IMR-90 (cell line): Measurements from ENCODE around the gene USP43. TPM values are rescaled to one million over a fixed set of nuclear protein-coding genes. Genes with fewer than 3 reads are reported as not detected.

Experiments used
- ATAC-seq: fragments of 200-7000 bp; cut with Tn5 transposase; 2 replicates; pipeline ENCODE4 v1.9.1; 2020; ENCODE audit warnings: low read depth, mild to moderate bottlenecking, moderate library complexity
- BruUV-seq: library from RNA; stranded (reverse); fragments of 400-500 nt; replicated peaks from 2 replicates; lab custom pipeline; 2021; lab: Mats Ljungman, UMichigan
- CTCF ChIA-PET: fragments of 300-600 bp; formaldehyde crosslinking; extraction: SDS; loops from one replicate; lab custom pipeline; 2021; ENCODE audit warnings: antibody characterized with exemption; lab: Yijun Ruan, JAX
- POLR2A ChIA-PET: fragments of 300-600 bp; sonication (Branson Sonifier 250); formaldehyde crosslinking; loops from one replicate; lab custom pipeline; 2022; ENCODE audit warnings: antibody characterized with exemption; ENCODE audit not compliant: unreplicated experiment; lab: Charles Lee
- DNase-seq: peaks from one replicate; pipeline ENCODE4 v3.0.0; 2013
- H2AFZ ChIP-seq: replicated peaks from 2 replicates; pipeline ENCODE3; 2013; ENCODE audit warnings: low read length, mild to moderate bottlenecking; ENCODE audit not compliant: poor library complexity
- H2AK5ac ChIP-seq: 2 replicates; pipeline ENCODE4 v1.6.1; 2013; ENCODE audit warnings: low read depth, low read length, inconsistent platforms
- H2AK9ac ChIP-seq: replicated peaks from 2 replicates; pipeline ENCODE3; 2013; ENCODE audit warnings: mild to moderate bottlenecking, low read depth, low read length, moderate library complexity; ENCODE audit not compliant: poor library complexity
- H2BK120ac ChIP-seq: 2 replicates; pipeline ENCODE4 v1.6.1; 2013; ENCODE audit warnings: low read depth, low read length, inconsistent platforms
- H2BK15ac ChIP-seq: 3 replicates; pipeline ENCODE4 v1.6.1; 2013; ENCODE audit warnings: low read depth, low read length, inconsistent platforms
- H2BK20ac ChIP-seq: 2 replicates; pipeline ENCODE4 v1.6.1; 2013; ENCODE audit warnings: low read depth, mild to moderate bottlenecking, inconsistent platforms, low read length, moderate library complexity
- H2BK5ac ChIP-seq: 2 replicates; pipeline ENCODE4 v1.6.1; 2013; ENCODE audit warnings: mild to moderate bottlenecking, low read depth, low read length, inconsistent platforms; ENCODE audit not compliant: poor library complexity, severe bottlenecking
- H3K14ac ChIP-seq: replicated peaks from 2 replicates; pipeline ENCODE4 v1.6.1; 2013; ENCODE audit warnings: low read depth, low read length, inconsistent platforms
- H3K18ac ChIP-seq: 2 replicates; pipeline ENCODE4 v1.6.1; 2013; ENCODE audit warnings: low read depth, low read length, control low read depth
- H3K23ac ChIP-seq: 2 replicates; pipeline ENCODE4 v1.6.1; 2013; ENCODE audit warnings: low read depth, low read length, inconsistent platforms
- H3K27ac ChIP-seq: 2 replicates; pipeline ENCODE4 v1.5.1; 2013; ENCODE audit warnings: mild to moderate bottlenecking, control low read depth, low read length; ENCODE audit not compliant: insufficient read depth
- H3K27me3 ChIP-seq: 2 replicates; pipeline ENCODE4 v1.6.1; 2013; ENCODE audit warnings: low read length; ENCODE audit not compliant: control insufficient read depth, insufficient read depth
- H3K36me3 ChIP-seq: 2 replicates; pipeline ENCODE4 v1.6.1; 2013; ENCODE audit warnings: low read length, mixed read lengths; ENCODE audit not compliant: control insufficient read depth, insufficient read depth
- H3K4ac ChIP-seq: 2 replicates; pipeline ENCODE4 v1.6.1; 2013; ENCODE audit warnings: low read depth, low read length, inconsistent platforms
- H3K4me1 ChIP-seq: 2 replicates; pipeline ENCODE4 v1.6.1; 2013; ENCODE audit warnings: low read length, mixed read lengths; ENCODE audit not compliant: control insufficient read depth, insufficient read depth
- H3K4me2 ChIP-seq: 2 replicates; pipeline ENCODE4 v1.6.1; 2013; ENCODE audit warnings: low read depth, mild to moderate bottlenecking, control low read depth, low read length, moderate library complexity
- H3K4me3 ChIP-seq: 2 replicates; pipeline ENCODE4 v1.5.1; 2013; ENCODE audit warnings: low read depth, mild to moderate bottlenecking, control low read depth, low read length, moderate library complexity; ENCODE audit not compliant: insufficient read depth
- H3K56ac ChIP-seq: 2 replicates; pipeline ENCODE4 v1.6.1; 2013; ENCODE audit warnings: low read length, inconsistent platforms; ENCODE audit not compliant: insufficient read depth; ENCODE audit errors: extremely low read depth
- H3K79me1 ChIP-seq, 2 experiments: 2 replicates each; pipeline ENCODE4 v1.6.1; 2013; ENCODE audit warnings: low read length in 2 of 2, inconsistent platforms in 1 of 2, low read depth in 1 of 2
- H3K9ac ChIP-seq: 2 replicates; pipeline ENCODE4 v1.6.1; 2013; ENCODE audit warnings: low read depth, low read length, control low read depth
- H3K9me1 ChIP-seq: 2 replicates; pipeline ENCODE4 v1.6.1; 2013; ENCODE audit warnings: low read length, inconsistent platforms; ENCODE audit not compliant: insufficient read depth
- H3K9me3 ChIP-seq: 2 replicates; pipeline ENCODE4 v1.6.1; 2013; ENCODE audit warnings: low read length; ENCODE audit not compliant: control insufficient read depth, insufficient read depth
- H4K20me1 ChIP-seq: 2 replicates; pipeline ENCODE4 v1.6.1; 2013; ENCODE audit warnings: low read length, inconsistent platforms; ENCODE audit not compliant: insufficient read depth
- H4K5ac ChIP-seq: 2 replicates; pipeline ENCODE4 v1.6.1; 2013; ENCODE audit warnings: mild to moderate bottlenecking, low read depth, low read length, control low read depth
- H4K8ac ChIP-seq, 2 experiments: 2 replicates each; pipeline ENCODE4 v1.6.1; 2013; ENCODE audit warnings: low read depth in 2 of 2, low read length in 2 of 2, control low read depth in 1 of 2, inconsistent platforms in 1 of 2
- H4K91ac ChIP-seq: 2 replicates; pipeline ENCODE4 v1.6.1; 2013; ENCODE audit warnings: low read depth, low read length, inconsistent platforms; ENCODE audit not compliant: insufficient read depth
- CEBPB ChIP-seq: IDR thresholded peaks from 2 replicates; pipeline ENCODE4 v1.6.1; 2012; ENCODE audit warnings: low read depth, low read length, improper control_type of control experiment
- MAFK ChIP-seq: IDR thresholded peaks from 2 replicates; pipeline ENCODE4 v1.6.1; 2012; ENCODE audit warnings: low read depth, low read length, improper control_type of control experiment
- MXI1 ChIP-seq: IDR thresholded peaks from 2 replicates; pipeline ENCODE4 v1.6.1; 2012; ENCODE audit warnings: low read depth, mild to moderate bottlenecking, low read length, moderate library complexity, borderline replicate concordance
- NFE2L2 ChIP-seq: fragments of 150-350 bp; IDR thresholded peaks from 2 replicates; pipeline ENCODE4 v1.6.1; 2016; ENCODE audit warnings: low read depth, mild to moderate bottlenecking, low read length
- RAD21 ChIP-seq: IDR thresholded peaks from 2 replicates; pipeline ENCODE4 v1.6.1; 2012; ENCODE audit warnings: low read length, improper control_type of control experiment
- RCOR1 ChIP-seq: IDR thresholded peaks from 2 replicates; pipeline ENCODE4 v1.6.1; 2012; ENCODE audit warnings: mild to moderate bottlenecking, low read length, improper control_type of control experiment; ENCODE audit not compliant: insufficient replicate concordance
- WGBS, 2 experiments: methylation state at CpG; one replicate each; pipeline versions ENCODE4 v1.1.5 to v1.1.7; 2013; ENCODE audit warnings: missing lambda C conversion rate in 2 of 2; ENCODE audit not compliant: insufficient read length in 1 of 2; ENCODE audit errors: extremely low coverage in 2 of 2; 5-methylcytosine and 5-hydroxymethylcytosine counted together
- dilution Hi-C: fragments of 300-500 bp; cut with HindIII; formaldehyde crosslinking; loops from one replicate; pipeline ENCODE4 v1.14.3; 2018; ENCODE audit warnings: low sequenced_read_pairs; ENCODE audit not compliant: unreplicated experiment
- in situ Hi-C: fragments of 300-500 bp; cut with MboI; formaldehyde crosslinking; loops from 3 replicates; pipeline ENCODE4 v1.14.3; 2019; ENCODE audit warnings: low sequenced_read_pairs, inconsistent platforms, mixed read lengths
- intact Hi-C: fragments of 100-400 bp; cut with micrococcal nuclease; formaldehyde crosslinking; loops from 2 replicates; pipeline ENCODE4 v1.10.0; 2022
- polyA plus RNA-seq, 3 experiments: library from polyadenylated mRNA; depleted of rRNA; stranded (reverse); fragments of >200 nt; gene quantifications; 2 replicates each; pipeline ENCODE4 v1.2.3, GENCODE V29; 2012; ENCODE audit warnings: low replicate concordance in 1 of 3
- total RNA-seq: library from RNA; depleted of rRNA; stranded (reverse); fragments of >200 nt; gene quantifications from 2 replicates; pipeline ENCODE4 v1.2.3, GENCODE V29; 2012
- TF ChIP-seq, protein P1 (sequence below): fragments of 150-350 bp; IDR thresholded peaks from 2 replicates; pipeline ENCODE4 v1.6.1; 2016; ENCODE audit warnings: low read depth, mild to moderate bottlenecking, low read length, moderate library complexity, borderline replicate concordance
- TF ChIP-seq, protein P2 (sequence below): fragments of 150-350 bp; IDR thresholded peaks from 2 replicates; pipeline ENCODE4 v1.6.1; 2017; ENCODE audit warnings: mild to moderate bottlenecking, antibody characterized with exemption, low read length, low read depth
- TF ChIP-seq, protein P3 (sequence below): conservative IDR thresholded peaks from 2 replicates; pipeline ENCODE4 v1.5.1; 2012; ENCODE audit warnings: mild to moderate bottlenecking, low read depth, low read length, improper control_type of control experiment

Gene USP43
- total and polyA plus RNA-seq, 2 of the 4 experiments (the other 2 are of a cell fraction), result not detected

DNA sequence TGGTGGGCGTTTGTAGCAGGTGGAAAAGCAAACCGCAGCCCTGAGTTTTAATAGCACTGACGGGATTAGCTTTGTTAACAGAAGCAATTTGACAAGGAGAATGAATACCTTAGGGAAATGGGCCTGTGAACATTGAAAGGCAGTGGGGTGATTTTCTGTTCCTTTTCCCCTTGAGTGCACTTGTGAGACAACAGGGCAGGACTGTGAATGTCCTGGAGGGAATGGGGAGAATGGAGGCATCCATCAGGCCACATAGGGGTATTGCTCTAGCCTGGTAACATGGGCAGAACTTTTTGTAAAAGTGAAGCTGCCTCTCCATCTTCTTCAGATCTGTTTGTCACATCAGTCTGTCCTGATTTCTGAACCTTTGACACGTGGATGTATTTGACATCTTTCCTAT lies 26.2 kb downstream of the USP43 start:
- Histone ChIP-seq H2AK9ac (no peak overlapping the region), H3K18ac (no peak overlapping the region), H3K14ac (no peak overlapping the region), H3K23ac (no peak overlapping the region), H4K91ac (no peak overlapping the region), H3K9ac (no peak overlapping the region), H3K9me1 (no peaks in the 10 kb centered on the region), H3K36me3 (no peaks in the 10 kb centered on the region), H3K79me1 (no peaks in the 10 kb centered on the region), H3K27me3 (no peaks in the 10 kb centered on the region), H3K4me2 (no peak overlapping the region), H2AFZ (no peak overlapping the region), H2AK5ac (no peak overlapping the region), H2BK20ac (no peak overlapping the region), H3K4me3 (no peak overlapping the region), H3K27ac (no peak overlapping the region), H4K8ac (no peak overlapping the region), H3K4ac (no peak overlapping the region), H4K20me1 (no peaks in the 10 kb centered on the region), H2BK120ac (no peak overlapping the region), H2BK5ac (no peak overlapping the region), H2BK15ac (no peak overlapping the region), H3K9me3 (peaks cover 12% of the 10 kb centered on the region), H3K56ac (no peak overlapping the region), H4K5ac (no peak overlapping the region), H3K4me1 (no peaks in the 10 kb centered on the region)
- 38% methylated on average over 3 of the region's 4 CpGs; no CpG with 5 or more reads in 1 of the 2 experiments for WGBS, 2 experiments
- dilution Hi-C loops, result no loop called here
- in situ Hi-C loops, result no loop called here
- intact Hi-C loops, result no loop called here
- no TSS peak for BruUV-seq
- TF ChIP-seq, protein P1, sequence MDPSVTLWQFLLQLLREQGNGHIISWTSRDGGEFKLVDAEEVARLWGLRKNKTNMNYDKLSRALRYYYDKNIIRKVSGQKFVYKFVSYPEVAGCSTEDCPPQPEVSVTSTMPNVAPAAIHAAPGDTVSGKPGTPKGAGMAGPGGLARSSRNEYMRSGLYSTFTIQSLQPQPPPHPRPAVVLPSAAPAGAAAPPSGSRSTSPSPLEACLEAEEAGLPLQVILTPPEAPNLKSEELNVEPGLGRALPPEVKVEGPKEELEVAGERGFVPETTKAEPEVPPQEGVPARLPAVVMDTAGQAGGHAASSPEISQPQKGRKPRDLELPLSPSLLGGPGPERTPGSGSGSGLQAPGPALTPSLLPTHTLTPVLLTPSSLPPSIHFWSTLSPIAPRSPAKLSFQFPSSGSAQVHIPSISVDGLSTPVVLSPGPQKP, result no peak
- TF ChIP-seq, protein P2, sequence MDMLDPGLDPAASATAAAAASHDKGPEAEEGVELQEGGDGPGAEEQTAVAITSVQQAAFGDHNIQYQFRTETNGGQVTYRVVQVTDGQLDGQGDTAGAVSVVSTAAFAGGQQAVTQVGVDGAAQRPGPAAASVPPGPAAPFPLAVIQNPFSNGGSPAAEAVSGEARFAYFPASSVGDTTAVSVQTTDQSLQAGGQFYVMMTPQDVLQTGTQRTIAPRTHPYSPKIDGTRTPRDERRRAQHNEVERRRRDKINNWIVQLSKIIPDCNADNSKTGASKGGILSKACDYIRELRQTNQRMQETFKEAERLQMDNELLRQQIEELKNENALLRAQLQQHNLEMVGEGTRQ, result no peak
- TF ChIP-seq CEBPB (no peak), MXI1 (no peak), RCOR1 (no peak), NFE2L2 (no peak), MAFK (no peak), RAD21 (no peak)
- TF ChIP-seq, protein P3, sequence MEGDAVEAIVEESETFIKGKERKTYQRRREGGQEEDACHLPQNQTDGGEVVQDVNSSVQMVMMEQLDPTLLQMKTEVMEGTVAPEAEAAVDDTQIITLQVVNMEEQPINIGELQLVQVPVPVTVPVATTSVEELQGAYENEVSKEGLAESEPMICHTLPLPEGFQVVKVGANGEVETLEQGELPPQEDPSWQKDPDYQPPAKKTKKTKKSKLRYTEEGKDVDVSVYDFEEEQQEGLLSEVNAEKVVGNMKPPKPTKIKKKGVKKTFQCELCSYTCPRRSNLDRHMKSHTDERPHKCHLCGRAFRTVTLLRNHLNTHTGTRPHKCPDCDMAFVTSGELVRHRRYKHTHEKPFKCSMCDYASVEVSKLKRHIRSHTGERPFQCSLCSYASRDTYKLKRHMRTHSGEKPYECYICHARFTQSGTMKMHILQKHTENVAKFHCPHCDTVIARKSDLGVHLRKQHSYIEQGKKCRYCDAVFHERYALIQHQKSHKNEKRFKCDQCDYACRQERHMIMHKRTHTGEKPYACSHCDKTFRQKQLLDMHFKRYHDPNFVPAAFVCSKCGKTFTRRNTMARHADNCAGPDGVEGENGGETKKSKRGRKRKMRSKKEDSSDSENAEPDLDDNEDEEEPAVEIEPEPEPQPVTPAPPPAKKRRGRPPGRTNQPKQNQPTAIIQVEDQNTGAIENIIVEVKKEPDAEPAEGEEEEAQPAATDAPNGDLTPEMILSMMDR, result no peak
- ChIA-PET CTCF (no interaction called here), POLR2A (no interaction called here)
- no peak for DNase-seq
- ATAC-seq, result no peak
